Measurements from ENCODE around the gene WDR59. TPM values are rescaled to one million over a fixed set of nuclear protein-coding genes. Genes with fewer than 3 reads are reported as not detected.
A peak's percentile ranks its signal among the peaks of the same experiment; 100 is the strongest.

Gene WDR59
- total RNA-seq, 2 experiments from 2014 or later: 59.0 to 74.6 TPM

GRCh38 chr16:74842413-74842812, 142.5 kb downstream of the WDR59 start:
- CTCF ChIA-PET: no interaction called here

GRCh38 chr16:74841904-74842303, 143.0 kb downstream of the WDR59 start:
- H3K36me3 Mint-ChIP-seq: no peaks in the 10 kb centered on the region
- DNase-seq (no peak), ATAC-seq (no peak)
- no peaks in the 10 kb centered on the region for H3K4me1 Mint-ChIP-seq
- CTCF ChIA-PET: no interaction called here
- no peak overlapping the region for H3K27ac Mint-ChIP-seq
- no peak overlapping the region for H3K4me3 Mint-ChIP-seq
- no peaks in the 10 kb centered on the region for H3K9me3 Mint-ChIP-seq (ENCODE audit: low read depth)
- H3K27me3 Mint-ChIP-seq: peaks cover 15% of the 10 kb centered on the region

More at GRCh38 chr16:74842413-74842812, 142.5 kb downstream of the WDR59 start:
- no peaks in the 10 kb centered on the region for H3K36me3 Mint-ChIP-seq
- H3K27ac Mint-ChIP-seq: no peak overlapping the region
- DNase-seq (no peak), ATAC-seq (no peak)
- H3K9me3 Mint-ChIP-seq (ENCODE audit: low read depth): no peaks in the 10 kb centered on the region
- no peaks in the 10 kb centered on the region for H3K4me1 Mint-ChIP-seq
- no peak overlapping the region for H3K4me3 Mint-ChIP-seq
- peaks cover 15% of the 10 kb centered on the region for H3K27me3 Mint-ChIP-seq

DNA sequence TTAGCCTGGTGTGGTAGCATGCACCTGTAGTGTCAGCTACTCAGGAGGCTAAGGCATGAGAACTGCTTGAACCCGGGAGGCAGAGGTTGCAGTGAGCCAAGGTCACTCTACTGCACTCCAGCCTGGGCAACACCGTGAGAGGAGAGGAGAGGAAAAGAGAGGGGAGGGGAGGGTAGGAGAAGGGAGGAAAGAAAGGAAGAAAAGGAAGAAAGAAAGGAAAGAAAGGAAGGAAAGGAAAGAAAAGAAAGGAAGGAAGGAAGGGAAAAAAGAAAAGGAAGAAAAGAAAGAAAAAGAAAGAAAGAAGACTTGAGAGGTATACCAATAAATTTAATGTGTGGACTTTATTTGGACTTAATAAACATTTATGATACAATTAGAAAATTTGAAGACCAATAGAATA, 143.5 kb downstream of the WDR59 start:
- CTCF ChIA-PET: no interaction called here

GRCh38 chr16:74837056-74837455, 147.9 kb downstream of the WDR59 start:
- CTCF ChIA-PET: interaction anchor here (0.9 to 1.1 kb wide), 3 partner anchors 24 to 31 kb away, joined by 3 read pairs; no protein-coding TSS in a partner anchor
- DNase-seq (no peak), ATAC-seq (no peak)
- Mint-ChIP-seq H3K36me3 (no peaks in the 10 kb centered on the region), H3K4me3 (no peak overlapping the region), H3K27me3 (peaks cover 19% of the 10 kb centered on the region), H3K4me1 (no peaks in the 10 kb centered on the region), H3K9me3 (ENCODE audit: low read depth) (no peaks in the 10 kb centered on the region), H3K27ac (no peak overlapping the region)

More for the DNA sequence above, 143.5 kb downstream of the WDR59 start:
- DNase-seq (no peak), ATAC-seq (no peak)
- Mint-ChIP-seq H3K27ac (no peak overlapping the region), H3K36me3 (no peaks in the 10 kb centered on the region), H3K4me1 (no peaks in the 10 kb centered on the region), H3K9me3 (ENCODE audit: low read depth) (no peaks in the 10 kb centered on the region), H3K27me3 (peaks cover 15% of the 10 kb centered on the region), H3K4me3 (no peak overlapping the region)

- Mint-ChIP-seq H3K9me3 (ENCODE audit: low read depth) (no peaks in the 10 kb centered on the region), H3K27me3 (peaks cover 11% of the 10 kb centered on the region), H3K4me1 (no peaks in the 10 kb centered on the region), H3K36me3 (no peaks in the 10 kb centered on the region), H3K27ac (no peak overlapping the region), H3K4me3 (no peak overlapping the region)
- DNase-seq: no peak
- CTCF ChIA-PET: no interaction called here
- no peak for ATAC-seq
Measured at GRCh38 chr16:74836111-74836671, 148.7 kb downstream of the WDR59 start.

- ATAC-seq: no peak
- Mint-ChIP-seq H3K9me3 (ENCODE audit: low read depth) (peaks cover 9% of the 10 kb centered on the region), H3K4me3 (no peak overlapping the region), H3K36me3 (peaks cover 2% of the 10 kb centered on the region), H3K4me1 (no peaks in the 10 kb centered on the region), H3K27me3 (peaks cover 18% of the 10 kb centered on the region), H3K27ac (no peak overlapping the region)
- no peak for DNase-seq
- CTCF ChIA-PET: no interaction called here
Measured at GRCh38 chr16:74832228-74832627, 152.7 kb downstream of the WDR59 start.

GRCh38 chr16:74831467-74831866, 153.5 kb downstream of the WDR59 start:
- Mint-ChIP-seq H3K27me3 (peaks cover 23% of the 10 kb centered on the region), H3K36me3 (peaks cover 2% of the 10 kb centered on the region), H3K27ac (no peak overlapping the region), H3K9me3 (ENCODE audit: low read depth) (peaks cover 9% of the 10 kb centered on the region), H3K4me1 (no peaks in the 10 kb centered on the region), H3K4me3 (no peak overlapping the region)
- ATAC-seq (no peak), DNase-seq (no peak)
- CTCF ChIA-PET: interaction anchor here (1.4 to 1.5 kb wide), 2 partner anchors 18 to 31 kb away, joined by 3 to 8 read pairs; no protein-coding TSS in a partner anchor

DNA sequence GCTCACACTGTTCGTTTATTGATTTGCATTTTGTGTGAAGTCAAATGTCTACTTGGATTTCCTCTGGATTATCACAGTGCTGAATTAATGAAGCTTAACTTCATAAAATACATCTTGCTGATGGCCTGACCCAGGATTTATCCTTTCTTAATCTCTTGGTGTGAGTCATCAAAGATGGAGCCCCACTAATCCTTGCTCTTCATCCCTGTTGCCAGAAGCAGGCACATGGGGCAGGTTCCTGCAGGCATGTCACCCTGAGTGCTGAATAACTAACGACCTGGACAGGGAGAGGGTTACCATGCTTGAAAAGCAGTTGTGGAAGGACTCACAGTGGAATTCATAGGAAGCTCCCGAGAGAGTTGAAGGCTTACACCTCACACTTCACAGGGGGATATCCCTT, 154.3 kb downstream of the WDR59 start:
- DNase-seq (no peak), ATAC-seq (no peak)
- Mint-ChIP-seq H3K36me3 (peaks cover 2% of the 10 kb centered on the region), H3K4me3 (no peak overlapping the region), H3K27me3 (peaks cover 25% of the 10 kb centered on the region), H3K27ac (no peak overlapping the region), H3K9me3 (ENCODE audit: low read depth) (peaks cover 9% of the 10 kb centered on the region), H3K4me1 (no peaks in the 10 kb centered on the region)
- CTCF ChIA-PET: interaction anchor here (0.6 to 1.5 kb wide), 3 partner anchors 17 to 1598 kb away, joined by 3 to 8 read pairs (median 3); no protein-coding TSS in a partner anchor

DNA sequence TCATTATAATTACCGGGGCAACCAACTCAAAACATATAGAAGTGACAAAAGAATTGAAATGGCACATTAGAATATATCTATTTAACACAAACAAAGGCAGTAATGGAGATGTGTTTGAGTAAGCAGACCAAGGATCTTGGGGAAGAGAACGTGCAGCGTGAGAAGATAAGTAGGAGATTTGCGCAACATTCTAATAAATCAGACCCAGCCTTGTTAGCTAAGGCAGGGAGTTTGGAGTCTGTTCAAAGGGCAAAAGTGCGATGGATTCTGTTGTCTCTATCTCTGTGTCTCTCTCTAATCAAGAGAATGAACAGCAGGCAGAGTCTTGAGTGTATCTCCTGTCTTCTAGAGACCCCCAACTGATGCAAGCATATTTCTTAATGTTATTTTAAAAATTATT, 155.3 kb downstream of the WDR59 start:
- H3K27me3 Mint-ChIP-seq: peaks cover 21% of the 10 kb centered on the region
- peak; percentile 3 for DNase-seq
- H3K27ac Mint-ChIP-seq: no peak overlapping the region
- peaks cover 9% of the 10 kb centered on the region for H3K9me3 Mint-ChIP-seq (ENCODE audit: low read depth)
- H3K4me3 Mint-ChIP-seq: no peak overlapping the region
- no peaks in the 10 kb centered on the region for H3K4me1 Mint-ChIP-seq
- no peak for ATAC-seq
- peaks cover 2% of the 10 kb centered on the region for H3K36me3 Mint-ChIP-seq
- CTCF ChIA-PET: interaction anchor here (1.5 kb wide), 1 partner anchor 16 kb away, joined by 3 read pairs; no protein-coding TSS in a partner anchor

GRCh38 chr16:74825941-74826340, 159.0 kb downstream of the WDR59 start:
- Mint-ChIP-seq H3K4me1 (no peaks in the 10 kb centered on the region), H3K27me3 (peaks cover 39% of the 10 kb centered on the region), H3K9me3 (ENCODE audit: low read depth) (peaks cover 9% of the 10 kb centered on the region), H3K27ac (no peak overlapping the region), H3K4me3 (no peak overlapping the region), H3K36me3 (peaks cover 2% of the 10 kb centered on the region)
- CTCF ChIA-PET: no interaction called here
- ATAC-seq (no peak), DNase-seq (no peak)

DNA sequence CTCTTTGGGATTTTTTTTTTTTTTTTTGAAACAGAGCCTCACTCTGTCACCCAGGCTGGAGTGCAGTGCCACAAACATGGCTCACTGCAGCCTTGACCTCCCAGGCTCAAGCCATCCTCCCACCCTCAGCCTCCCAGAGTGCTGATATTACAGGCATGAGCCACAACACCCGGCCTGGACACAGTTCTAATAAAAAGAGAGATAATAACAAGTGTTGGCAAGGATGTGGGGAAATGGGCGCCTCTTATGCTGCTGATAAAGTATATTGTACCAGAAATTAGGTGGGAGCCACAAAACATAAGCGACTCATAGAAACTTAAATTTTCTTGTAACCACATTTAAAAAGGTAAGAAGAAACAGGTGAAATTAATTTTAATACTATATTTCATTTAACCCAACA, 159.9 kb downstream of the WDR59 start:
- Mint-ChIP-seq H3K9me3 (ENCODE audit: low read depth) (peaks cover 9% of the 10 kb centered on the region), H3K27me3 (peaks cover 42% of the 10 kb centered on the region), H3K4me1 (no peaks in the 10 kb centered on the region), H3K4me3 (no peak overlapping the region), H3K27ac (no peak overlapping the region), H3K36me3 (peaks cover 2% of the 10 kb centered on the region)
- DNase-seq (no peak), ATAC-seq (no peak)
- CTCF ChIA-PET: no interaction called here

Other genes with a start within 250 kb of the WDR59 start
- gene FA2H, start 210.3 kb downstream of the WDR59 start, total RNA-seq: under 1 TPM in 1 of 2 experiments, not detected in 1; 0.29 TPM
- 10 to 100 TPM; 16.1 to 22.5 TPM for gene ZNRF1, start 13.9 kb upstream of the WDR59 start, total RNA-seq
- not detected for gene LDHD, start 131.7 kb upstream of the WDR59 start, total RNA-seq
- 10 to 100 TPM; 13.6 to 15.6 TPM for gene ZFP1, start 163.4 kb upstream of the WDR59 start, total RNA-seq
- not detected for gene CTRB2, start 222.0 kb upstream of the WDR59 start, total RNA-seq
- not detected for gene CTRB1, start 233.9 kb upstream of the WDR59 start, total RNA-seq

All from activated CD8-positive, alpha-beta memory T cell treated with anti-CD3 and anti-CD28 coated beads, Interleukin-2, amount 10 ng/mL, durations not matched to agents 7 days and 5 days (primary cell).